Activated CD4-positive, CD25-positive, alpha-beta regulatory T cell treated with anti-CD3 and anti-CD28 coated beads, Interleukin-2, amount 50 U/mL, for 16 hours (primary cell): ENCODE results near the gene TMEM150B.

Experiments used
- DNase-seq: peaks from one replicate; pipeline ENCODE4 v3.0.0-alpha.2; 2020; ENCODE audit warnings: low read depth, low spot score

TMEM150B gene, protein sequence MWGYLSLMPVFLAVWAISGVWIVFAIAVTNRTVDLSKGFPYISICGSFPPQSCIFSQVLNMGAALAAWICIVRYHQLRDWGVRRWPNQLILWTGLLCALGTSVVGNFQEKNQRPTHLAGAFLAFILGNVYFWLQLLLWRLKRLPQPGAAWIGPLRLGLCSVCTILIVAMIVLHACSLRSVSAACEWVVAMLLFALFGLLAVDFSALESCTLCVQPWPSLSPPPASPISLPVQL

DNA sequence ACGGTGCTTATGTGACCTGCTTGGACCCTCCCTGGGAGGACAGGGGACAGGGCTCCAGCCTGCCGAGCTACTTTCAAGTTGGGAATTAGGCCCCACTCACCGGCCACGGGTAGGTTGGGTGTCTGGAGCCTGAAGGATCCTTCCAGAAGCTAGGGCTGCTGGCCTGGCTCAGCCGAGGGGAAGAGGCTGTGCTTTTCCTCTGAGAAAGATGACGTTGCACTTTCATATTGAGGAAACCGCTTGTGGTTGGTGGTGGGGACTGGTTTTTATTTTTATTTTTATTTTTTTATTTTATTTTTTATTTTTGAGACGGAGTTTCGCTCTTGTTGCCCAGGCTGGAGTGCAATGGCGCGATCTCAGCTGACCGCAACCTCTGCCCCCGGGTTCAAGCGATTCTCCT is at the start of gene TMEM150B:
TMEM150B (minus strand) TSS at position 170 of the 400 bp plus-strand sequence. CDS start 4,305 bp downstream, outside the sequence.
- no peak for DNase-seq

DNA sequence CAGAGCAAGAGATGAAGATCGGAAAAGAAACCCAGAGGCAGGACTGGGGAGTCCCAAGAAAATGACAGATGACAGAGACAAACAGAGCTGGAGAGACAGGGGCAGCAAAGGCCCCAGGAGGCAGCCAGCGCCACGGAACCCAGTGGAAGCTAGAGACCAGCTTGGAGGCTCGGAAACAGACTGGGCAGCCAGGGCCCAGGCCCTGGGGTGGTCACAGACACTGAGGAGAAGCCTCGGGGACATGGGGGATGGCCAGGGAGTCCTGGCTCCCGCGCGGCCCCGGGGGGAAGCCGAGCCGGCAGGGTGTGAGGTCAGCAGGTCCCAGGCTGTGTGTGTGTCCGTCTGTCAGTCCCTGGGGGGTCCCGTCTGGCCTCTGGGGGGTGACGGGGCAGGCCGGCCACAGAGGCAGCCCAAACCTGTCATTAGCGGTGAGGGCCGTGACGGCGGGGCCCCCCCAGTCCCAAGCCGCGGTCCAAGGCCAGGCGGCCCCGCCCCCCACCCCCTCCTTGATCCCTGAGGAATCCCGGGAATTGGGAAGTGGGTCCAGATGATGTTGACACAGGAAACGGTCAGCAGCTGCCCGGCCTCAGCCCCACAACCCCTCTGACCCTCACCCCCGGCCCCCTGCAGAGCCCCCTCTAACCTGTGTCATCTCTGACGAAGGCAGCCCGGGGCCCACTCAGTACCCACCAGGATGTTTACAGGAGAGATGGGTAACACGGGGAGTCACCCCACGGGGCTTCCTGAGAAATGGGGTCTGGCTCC is 49.0 kb upstream of the TMEM150B start:
- no peak for DNase-seq

DNA sequence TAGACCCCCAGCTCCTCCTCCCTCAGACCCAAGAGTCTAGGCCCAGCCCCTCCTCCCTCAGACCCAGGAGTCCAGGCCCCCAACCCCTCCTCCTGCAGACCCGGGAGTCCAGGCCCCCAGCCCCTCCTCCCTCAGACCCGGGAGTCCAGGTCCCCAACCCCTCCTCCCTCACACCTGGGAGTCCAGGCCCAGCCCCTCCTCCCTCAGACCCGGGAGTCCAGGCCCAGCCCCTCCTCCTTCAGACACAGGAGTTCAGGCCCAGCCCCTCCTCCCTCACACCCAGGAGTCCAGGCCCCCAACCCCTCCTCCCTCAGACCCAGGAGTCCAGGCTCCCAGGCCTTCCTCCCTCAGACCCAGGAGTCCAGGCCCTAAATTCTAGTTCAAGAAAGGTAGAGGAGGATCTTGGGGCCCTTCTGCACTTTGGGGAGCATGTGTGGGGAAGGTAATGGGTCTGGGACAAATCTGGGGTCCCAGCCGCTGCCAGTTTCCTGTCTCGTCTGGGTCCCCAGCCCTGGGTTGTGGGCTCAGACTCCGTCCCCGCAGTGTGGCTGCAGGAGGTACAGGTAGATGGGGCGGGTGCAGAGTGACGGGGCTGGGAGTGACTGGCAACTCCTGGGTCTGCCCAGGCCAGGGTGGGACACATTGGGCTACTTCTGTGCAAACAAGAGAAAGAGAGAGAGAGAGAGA is 48.3 kb upstream of the TMEM150B start:
- DNase-seq, result no peak

DNA sequence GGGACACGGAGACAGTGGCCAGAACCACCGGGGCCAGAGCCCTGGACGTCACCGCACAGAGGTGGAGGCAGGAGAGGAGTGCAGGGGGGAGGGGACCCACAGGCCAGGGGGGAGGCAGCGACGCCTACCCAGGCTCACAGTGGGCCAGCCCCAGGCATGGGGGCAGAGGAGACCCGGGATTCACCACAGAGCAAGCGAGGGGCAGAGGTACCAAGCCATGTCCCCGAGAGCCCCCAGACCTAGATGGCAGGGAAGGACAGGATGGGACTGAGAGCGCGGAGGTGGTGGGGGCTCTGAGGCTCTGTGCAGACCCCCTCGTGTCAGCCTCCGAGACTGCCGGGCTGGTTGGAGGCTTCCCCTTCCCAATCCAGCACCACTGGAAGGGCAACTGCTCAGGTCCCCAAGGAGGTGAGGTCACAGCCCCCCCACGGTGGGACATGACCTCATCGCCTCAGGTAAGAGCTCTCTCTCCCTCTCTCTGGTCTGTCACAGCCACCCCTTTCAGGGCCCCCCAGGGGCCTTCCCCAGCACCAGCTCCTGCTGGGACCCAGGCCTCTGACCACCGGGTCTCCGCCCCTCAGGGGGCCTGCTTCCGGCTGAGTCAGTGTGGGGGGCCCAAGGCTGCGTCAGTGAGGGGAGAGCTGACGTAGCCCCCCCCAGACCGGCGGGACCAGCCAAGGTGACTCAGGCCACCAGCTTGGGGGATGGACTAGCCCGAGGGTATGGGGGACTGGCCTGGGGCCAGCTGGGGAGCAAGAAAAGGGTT is 47.4 kb upstream of the TMEM150B start:
- DNase-seq, result no peak

DNA sequence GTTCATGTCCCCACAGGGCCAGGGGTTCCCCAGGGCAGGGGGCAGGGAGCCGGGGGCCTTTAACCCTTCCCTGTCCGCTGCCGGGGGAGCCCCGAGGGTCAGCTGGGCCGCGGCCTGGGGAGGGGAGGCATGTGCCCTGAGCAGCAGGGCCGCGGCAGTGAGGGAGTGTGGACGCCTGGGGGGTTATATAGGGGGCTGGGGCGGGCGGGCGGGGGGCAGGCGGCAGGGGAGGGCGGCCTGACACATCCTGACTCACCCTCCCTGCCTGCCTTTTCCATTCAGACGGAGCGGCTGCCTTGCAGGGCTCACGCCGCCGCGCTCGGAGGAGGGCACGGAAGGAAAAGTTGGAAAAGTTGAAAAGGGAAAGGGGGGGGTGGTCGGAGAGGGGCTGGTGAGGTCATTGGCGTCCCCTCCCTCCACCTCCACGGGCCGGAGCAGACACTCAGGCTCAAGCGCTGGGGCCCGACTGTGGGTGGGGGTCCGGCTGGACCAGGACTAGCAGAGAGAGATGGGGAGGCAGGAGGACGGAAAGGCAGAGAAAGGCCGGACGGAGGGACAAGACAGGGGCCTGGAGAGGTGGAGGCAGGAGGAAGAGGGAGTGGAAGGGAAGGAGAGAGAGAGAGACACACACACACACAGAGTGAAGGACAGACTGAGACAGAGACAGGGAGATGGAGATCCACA is 45.3 kb upstream of the TMEM150B start, which contains the start of gene IL11:
IL11 (minus strand) TSS at position 159 of the 684 bp plus-strand sequence; CDS start at position 6, 153 bp downstream.
- no peak for DNase-seq

DNA sequence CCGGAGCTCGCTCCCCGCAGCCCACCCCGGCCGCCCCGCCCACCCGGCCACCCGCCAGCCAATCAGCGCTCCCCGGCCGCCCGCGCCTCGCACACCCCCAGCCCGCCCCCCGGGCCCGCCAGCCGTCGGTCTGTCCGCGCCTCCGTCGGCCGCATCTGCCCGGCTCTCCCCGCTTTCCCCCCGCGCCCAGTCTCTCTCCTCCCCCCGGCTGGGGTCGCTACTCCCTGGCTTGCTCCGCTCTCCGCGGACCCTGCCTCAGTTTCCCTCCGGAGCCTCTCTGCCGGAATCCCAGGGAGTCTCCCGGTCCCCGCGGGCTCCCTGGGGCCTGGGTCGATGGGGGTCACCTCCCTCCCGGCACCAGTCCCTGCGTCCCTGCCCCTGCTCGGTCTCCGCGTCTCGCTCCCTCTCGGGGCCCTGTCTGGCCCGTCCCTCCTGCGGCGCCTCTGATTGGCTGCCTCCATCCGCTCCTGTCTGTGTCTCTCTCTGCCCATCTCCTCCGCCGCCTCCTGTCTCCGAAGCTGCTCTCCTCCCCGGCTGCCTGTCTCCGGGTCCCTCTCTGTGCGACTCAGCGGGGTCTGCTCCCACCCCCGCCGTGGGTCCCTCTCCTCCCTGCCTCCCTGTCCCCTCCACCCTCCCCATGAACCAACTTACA is 44.6 kb upstream of the TMEM150B start:
- DNase-seq, result no peak

DNA sequence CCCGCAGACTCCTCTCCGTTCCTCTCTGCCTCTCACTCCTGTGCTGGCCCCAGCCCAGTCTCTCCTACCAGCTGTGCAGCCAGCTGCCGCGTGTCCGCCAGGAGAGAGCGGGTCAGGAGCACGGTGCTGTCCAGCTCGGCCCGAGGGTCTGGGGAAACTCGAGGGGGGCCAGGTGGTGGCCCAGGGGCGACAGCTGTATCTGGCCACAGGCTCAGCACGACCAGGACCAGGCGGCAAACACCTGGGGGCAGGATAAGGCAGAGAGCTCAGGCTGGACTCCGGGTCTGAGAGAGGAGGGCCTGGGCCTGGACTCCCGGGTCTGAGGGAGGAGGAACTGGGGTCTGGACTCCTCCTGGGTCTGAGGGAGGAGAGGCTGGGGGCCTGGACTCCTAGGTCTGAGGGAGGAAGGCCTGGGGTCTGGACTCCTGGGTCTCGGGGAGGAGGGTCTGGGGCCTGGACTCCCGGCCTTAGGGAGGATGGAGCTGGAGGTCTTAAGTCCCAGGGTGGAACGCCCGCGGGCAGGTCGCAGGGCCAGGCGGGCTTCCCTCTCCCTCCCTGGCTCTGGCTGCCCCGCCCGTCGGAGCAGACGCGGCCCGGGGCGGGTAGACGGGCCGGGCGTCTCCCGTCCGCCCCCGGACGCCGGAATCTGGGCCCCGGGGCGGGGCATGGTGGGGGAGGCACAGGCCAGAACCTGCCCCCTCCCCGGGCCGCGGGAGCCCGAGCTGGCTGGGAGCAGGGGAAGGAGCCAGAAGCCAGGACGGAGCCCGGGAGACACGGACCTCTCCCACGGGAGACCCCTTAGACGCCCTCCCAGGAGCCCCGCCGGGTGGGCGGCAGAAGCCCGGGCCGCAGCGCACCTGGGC is 43.8 kb upstream of the TMEM150B start:
- DNase-seq, result no peak

DNA sequence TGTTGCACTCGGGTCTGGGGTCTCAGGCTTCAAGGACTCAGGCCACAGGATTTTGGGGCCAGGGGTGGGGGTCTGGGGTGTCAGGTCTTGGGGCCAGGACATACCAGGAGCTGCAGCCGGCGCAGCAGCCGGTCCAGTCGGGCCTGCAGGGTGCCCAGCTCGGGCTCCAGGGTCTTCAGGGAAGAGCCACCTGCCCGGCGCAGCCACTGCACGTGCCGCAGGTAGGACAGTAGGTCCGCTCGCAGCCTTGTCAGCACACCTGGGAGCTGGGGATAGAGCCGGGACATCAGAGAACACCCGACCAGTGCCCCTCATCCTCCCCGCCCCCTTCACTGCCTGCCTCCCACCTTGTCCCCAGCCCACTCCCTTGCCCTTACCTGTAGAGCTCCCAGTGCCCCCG is 43.0 kb upstream of the TMEM150B start:
- DNase-seq, result no peak

DNA sequence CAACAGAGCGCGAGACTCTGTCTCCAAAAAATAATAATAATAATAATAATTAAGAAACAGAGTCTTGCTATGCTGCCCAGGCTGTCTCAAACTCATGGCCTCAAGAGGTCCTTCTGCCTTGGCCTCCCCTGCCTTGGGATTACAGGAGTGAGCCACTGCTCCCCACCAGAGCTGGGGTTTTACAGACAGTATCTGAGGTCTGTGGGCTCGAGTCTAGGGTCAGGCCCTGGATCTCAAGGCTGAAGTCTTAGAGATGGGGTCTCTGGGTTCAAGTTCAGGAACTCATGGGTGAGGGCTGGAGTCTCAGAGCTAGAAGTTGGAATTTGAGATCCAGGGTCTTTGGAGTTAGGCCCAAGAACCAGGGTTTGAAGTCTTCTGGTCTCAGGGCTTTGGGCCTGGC is 41.6 kb upstream of the TMEM150B start:
- DNase-seq, result no peak

DNA sequence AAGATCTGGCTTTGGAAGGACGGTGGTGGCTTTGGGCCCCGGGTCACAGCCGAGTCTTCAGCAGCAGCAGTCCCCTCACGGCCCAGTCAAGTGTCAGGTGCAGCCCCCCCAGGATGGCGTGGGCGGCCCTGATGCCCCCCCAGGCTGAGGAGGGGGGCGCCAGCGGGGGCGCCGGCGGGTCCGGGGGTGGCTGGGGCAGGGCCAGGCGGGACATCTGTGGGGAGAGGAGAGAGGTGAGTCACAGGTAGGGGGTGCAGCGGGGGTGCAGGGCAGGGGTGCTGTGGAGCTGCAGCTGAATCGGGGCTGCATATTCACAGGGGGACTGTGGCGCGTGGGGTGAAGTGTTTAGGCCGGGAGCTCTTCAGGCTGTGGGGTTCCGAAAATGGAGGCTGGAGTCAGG is 40.8 kb upstream of the TMEM150B start:
- no peak for DNase-seq

DNA sequence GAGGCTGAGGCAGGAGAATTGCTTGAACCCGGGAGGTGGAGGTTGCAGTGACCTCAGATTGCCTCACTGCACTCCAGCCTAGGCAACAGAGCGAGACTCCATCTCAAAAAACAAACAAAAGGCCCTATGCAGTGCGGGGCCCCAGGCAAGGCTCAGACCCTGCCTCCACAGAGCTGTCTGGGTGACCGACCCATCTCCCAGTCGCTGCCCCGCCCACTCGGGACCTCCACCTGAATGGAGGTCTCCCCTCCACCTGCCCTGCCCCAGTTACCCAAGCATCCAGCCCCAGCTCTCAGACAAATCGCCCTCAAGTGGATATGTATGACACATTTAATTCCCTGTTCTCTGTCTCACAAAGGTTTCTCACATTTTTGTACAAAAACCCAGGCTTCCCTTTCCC is 40.1 kb upstream of the TMEM150B start:
- DNase-seq, result no peak

DNA sequence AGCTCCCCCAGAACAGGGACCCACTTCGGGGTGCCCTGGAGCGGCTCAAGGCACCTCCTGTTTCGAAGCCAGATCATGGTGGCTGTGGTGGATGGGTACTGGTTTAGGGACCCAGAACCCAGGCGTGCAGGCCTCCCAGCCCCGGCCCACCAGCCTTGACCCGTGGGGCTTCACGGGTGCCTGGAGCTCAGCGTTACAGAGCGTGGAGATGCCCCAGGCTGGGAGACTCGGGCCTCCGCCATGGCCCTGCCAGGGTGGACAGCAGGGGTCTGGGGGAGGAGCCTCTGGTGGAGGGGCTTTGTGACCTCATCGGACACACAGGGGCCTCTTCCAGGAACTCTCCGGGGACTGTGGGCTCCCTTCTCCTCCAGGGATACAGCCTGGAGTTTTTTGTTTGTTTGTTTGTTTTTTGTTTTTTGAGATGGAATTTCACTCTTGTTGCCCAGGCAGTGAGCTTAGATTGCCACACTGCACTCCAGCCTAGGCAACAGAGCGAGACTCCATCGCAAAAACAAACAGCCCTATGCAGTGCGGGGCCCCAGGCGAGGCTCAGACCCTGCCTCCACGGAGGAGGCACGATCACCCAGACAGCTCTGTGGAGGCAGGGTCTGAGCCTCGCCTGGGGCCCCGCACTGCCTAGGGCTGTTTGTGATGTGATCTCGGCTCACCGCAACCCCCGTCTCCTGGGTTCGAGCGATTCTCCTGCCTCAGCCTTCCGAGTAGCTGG is 38.0 kb upstream of the TMEM150B start, which contains the start of gene GARIN5B:
GARIN5B (minus strand) TSS at position 271 of the 727 bp plus-strand sequence; CDS start at position 77, 194 bp downstream.
- DNase-seq, result no peak

DNA sequence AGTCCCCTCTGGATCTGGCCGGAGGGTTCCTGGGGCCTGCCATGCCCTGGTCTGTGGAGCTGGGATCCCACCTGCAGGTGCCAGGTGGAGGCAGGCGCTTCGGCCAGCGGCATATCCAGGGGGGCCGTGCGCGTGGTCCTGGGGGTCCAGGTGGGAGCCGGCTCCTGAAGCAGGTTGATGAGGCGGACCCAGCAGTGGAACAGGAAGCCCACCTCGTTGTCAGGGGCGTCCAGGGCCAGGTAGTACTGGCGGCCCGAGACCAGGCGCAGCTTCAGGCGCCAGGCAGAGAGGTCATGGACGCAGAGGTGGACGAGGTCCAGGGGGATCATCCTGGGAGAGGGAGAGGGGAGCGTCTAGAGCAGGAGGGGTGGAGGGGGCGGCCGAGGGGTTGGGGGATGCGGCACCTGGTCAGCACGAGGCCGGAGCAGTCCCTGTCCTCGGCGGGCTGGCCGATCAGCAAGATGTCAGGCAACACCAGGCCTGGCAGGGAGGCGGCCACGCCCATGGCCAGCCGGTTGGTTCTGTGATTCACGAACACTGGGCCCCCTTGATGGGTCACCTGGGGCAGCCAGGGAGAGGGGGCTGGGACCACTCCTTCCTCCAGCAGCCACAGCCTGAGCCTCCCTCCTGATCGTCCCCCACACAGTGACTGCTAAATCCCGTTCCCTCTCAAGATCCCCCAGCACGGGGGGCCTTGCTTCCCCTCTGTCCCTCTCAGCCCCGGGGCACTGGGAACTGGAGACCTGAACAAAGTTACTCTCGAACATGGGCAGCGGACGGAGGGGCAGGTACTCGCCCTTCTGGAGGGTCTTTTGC is 37.2 kb upstream of the TMEM150B start:
- no peak for DNase-seq

DNA sequence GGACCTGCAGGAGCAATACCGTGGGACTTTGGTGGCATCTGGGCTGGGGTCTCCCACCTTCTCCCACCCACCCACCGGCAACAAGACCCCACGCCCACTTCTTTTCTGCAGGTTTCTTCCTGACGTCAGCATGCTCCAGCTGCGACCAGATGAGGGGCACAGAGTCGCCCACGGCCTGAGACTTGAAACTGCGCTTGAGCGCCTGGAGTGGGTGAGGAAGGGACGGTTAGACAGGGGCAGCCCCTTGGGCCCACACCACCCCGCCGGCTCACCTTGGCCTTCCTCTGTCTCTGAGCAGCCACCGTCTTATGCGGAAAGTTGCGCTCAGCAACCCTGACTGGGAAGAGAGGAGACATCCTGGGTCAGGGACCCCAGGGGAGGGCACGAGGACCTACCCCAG is 35.8 kb upstream of the TMEM150B start:
- no peak for DNase-seq

DNA sequence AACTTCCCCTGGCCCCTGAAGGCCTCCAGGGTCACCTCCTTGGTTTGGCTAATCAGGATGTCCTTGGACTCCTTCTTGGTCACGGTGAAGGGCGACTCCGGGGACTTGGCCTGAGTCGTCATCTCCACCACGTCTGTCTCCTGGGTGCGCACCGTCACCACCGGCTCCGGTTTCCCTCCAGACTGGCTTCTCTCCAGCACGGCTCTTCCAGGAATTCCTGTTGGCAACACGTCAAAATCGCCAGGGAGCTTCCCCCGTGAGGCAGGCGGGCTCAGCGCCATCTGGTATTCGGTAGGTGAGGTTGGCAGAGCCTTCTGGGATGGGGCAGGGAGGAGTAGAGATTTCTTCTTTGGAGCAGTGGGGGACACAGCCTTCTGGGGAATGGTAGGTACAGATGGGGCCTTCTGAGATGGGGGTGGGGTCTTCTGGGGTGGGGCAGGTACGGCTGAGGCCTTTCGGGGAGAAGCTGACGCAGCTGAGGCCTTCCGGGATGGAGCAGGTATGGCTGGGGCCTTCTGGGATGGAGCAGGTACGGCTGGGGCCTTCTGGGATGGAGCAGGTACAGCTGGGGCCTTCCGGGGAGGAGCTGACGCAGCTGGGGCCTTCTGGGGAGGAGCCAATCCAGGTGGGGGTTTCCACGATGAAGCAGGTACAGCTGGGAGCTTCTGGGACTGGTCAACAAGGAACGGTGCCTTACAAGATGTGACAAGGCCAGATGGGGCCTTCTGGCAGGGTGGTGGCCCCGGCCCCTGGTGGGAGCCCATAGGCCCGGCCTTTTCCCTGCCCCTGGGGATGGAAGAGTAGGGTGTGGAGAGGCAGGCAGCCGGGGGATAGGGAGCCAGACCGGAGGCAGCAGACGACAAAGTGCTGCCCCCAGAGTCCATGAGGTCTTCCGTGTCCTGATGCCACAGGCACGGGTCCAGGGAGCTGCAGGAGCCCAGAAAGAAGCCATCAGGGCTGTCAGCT is 34.1 kb upstream of the TMEM150B start:
- DNase-seq, result no peak

DNA sequence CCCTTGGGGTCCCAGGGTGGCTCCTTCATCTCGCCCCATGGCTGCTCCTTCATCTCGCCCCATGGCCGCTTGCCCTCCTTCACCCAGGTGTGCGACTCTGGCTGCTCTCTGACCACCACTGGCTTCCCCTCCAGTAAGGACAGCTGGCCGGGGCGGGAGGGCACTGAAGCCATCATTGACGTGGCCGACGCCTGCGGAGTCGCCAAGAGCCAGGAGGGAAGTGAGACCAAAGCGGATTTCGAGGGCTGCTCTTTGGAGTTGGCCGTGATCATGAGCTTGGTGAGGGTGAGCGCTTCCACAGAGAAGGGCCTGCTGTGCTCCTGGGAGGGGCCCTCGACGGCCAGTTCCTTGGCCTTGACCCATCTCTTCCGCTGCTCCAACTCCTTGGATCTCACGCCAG is 33.4 kb upstream of the TMEM150B start:
- no peak for DNase-seq
